NCI-H2107 (cell line): ENCODE results near the gene IFNW1.
"Not testable (repeated sequence)": the region's sequence is repeated elsewhere in the genome, so short reads cannot be mapped to it uniquely, and the experiment has no call there.

ENCODE experiments used
- DNase-seq: peaks from one replicate; lab custom pipeline; 2025; lab: John Stamatoyannopoulos, UW

The IFNW1 gene

DNA sequence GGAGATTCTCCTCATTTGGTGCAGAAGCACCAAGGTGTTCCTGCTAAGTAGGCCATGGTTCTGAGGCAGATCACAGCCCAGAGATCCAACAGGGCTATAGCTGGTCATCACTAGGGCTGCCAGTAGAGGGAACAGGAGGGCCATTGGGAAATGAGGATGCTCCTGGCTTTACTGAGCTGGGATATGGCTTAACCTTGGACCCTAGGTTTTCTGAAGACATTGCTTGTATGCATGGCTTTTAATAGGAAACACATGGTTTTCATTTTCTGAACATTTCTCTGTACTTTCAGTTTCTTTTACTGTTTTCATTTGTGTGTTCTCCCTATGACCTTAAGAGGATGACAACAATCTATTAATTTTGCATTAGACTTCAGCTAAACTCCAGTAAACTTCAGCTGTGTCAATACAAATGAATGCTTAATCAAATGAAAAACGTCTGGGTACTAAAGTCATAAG is at the start of gene IFNW1:
Gene IFNW1 (minus strand): TSS at position 406 of the 456 bp plus-strand sequence. CDS start 262 bp downstream, at position 144.
- no peak for DNase-seq

DNA sequence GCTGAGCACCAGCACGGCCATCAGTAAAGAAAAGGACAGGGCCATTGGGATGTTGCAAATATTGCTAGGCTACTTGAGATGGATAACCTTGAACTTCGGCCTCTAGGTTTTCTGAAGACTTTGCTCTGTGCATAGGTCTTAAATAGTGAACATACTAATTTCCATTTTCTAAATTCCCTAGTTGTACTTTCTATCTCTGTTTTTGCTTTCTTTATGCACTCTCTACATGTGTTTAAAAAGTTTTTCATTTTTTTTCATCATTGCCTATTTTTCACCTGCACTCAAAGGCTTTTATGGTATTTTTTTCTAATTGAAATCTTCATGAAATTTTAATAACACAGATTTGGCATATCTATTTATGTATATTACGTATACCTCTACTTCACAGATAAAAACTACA is 45.9 kb upstream of the IFNW1 start, which contains the start of gene IFNA4:
Gene IFNA4 (minus strand): TSS at position 101 of the 400 bp plus-strand sequence. CDS start 56 bp downstream, at position 45.
- DNase-seq = not testable (repeated sequence)

DNA sequence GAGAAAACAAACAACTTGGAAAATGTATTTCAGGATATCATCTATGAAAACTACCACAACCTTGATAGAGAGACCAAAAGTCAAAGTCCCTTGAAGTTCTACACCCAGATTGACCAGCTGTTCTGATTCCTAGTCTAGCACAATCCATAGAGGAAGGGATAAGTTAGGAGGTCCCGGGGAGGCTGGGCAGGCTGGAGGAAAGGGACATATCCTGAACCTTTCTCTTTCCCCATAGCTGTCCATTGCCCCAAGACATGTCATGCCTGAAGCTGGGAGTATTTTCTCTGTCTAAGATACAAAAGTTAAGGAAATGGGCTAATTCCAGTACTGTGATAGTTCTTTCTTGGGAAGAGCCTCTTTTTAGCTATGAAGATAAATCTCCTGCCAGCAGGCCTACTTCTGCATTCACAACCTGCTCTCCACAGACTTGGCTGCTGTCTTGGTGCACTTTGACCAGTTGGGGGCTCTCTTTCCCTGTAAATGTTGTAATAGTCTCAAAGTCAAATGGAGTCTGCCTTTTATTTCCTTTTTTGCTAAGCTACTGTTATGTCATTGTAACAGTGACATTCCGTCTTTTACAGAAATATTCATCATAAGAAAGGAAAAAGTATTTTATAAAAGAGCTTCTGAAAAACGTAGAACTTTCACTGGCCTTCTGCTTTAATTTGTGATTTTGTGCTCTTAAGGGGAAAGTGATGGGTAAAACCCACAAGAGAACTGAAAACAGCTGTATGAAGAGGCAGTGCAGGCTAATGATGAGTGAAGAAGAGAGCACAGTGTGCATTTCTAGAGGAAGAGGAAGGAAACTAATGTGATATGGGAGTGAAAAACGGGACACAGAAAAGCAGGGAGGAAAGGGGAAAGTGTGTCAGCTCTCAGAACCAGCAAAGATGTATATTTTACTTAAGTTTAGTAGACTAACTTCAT is 41.4 kb upstream of the IFNW1 start:
- DNase-seq = not testable (repeated sequence)

DNA sequence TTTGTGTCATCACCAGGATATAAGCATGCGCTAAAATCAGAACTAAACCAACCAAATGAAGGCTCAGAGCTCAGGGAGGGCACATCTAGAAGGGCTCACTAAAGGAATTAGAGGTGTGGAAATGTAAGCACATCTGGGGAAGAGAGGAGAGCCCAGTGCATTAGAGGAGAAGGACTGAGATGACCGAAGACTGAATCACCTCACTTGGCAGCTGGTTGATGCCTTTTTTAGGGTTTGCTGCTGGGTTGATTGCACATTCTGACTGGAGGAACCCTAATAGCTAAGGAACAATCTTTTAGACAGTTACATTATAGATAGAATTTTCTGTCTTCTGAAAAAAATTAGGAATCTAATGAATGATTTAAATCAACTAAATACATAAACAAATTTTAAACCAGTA is 33.0 kb upstream of the IFNW1 start:
- DNase-seq = no peak

DNA sequence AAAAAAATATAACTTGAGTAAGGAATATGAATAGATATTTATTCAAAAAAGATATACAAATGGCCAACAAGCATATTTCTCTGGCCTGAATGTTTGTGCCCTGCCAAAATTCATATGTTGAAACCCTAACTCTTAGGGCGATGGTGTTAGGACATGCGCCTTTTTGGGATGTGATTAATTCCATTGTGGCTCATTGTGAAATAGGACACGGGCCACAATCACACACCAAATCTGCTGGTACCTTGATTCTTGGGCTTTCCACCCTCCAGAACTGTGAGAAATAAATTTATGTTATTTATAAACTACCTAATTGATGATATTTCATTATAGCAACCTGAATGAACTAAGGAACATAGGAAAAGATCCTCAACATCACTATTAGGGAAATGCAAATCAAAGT is 30.5 kb upstream of the IFNW1 start:
- no peak for DNase-seq

DNA sequence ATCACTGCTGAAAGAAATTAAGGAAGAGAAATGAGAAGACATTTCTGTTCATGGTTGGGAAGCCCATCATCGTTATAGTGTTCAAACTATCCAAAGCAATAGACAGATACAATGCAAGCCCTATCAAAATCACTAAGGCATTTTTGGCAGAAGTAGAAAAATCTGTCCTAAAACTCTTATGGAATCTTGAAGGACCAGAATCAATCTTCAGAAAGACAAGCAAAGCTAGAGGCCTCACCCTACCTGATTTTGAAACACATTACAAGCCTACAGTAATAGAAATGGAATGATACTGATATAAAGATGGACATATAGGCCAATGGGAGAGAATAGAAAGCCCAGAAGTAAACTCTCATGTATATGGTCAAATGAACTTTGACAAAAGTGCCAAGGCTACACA is 29.7 kb upstream of the IFNW1 start:
- no peak for DNase-seq

DNA sequence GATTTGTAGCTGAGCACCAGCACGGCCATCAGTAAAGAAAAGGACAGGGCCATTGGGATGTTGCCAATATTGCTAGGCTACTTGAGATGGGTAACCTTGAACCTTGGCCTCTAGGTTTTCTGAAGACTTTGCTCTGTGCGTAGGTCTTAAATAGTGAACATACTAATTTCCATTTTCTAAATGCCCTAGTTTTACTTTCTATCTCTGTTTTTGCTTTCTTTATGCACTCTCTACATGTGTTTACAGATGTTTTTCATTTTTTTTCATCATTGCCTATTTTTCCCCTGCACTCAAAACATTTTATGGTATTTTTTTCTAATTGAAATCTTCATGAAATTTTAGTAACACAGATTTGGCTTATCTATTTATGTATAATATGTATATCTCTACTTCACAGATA is 24.9 kb upstream of the IFNW1 start, which contains the start of gene IFNA21:
Gene IFNA21 (minus strand): TSS at position 101 of the 400 bp plus-strand sequence. CDS start 48 bp downstream, at position 53.
- DNase-seq = not testable (repeated sequence)

DNA sequence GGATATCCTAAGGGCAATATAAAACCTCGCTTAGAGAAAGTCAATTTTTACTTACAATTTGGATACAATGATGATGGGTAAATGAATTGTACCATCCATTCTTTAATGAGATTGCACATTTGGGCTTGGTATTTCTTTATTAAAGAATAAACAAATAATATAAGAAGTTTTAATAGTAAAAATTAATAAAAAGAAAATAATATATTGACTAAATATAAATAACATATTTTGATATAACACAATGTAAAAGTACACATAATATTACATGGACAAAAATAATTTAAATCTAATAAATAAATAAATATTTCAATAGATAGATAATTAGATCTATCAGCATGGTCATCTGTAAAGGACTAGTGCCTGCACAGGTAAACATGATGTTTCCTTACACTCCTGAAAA is 23.9 kb upstream of the IFNW1 start:
- DNase-seq = no peak

DNA sequence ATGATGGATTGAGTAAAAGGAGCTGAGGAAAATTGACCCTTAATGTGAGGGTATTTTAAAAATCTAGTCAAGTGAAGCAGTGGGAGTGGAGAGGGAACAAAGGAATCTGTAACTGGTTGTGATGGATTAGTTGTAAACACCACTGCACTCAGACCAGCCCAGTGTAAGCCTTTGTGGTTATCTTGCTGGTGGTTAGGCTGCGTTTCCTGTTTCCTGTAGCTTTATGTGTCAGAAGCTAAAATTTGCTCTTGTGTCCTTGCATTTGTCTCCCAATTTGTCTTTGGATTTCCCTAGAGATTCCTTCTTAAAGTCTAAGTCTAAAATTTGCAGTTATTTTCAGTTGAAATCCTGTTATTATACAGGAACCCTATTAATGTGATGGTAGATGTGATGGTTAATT is 18.5 kb upstream of the IFNW1 start:
- no peak for DNase-seq

DNA sequence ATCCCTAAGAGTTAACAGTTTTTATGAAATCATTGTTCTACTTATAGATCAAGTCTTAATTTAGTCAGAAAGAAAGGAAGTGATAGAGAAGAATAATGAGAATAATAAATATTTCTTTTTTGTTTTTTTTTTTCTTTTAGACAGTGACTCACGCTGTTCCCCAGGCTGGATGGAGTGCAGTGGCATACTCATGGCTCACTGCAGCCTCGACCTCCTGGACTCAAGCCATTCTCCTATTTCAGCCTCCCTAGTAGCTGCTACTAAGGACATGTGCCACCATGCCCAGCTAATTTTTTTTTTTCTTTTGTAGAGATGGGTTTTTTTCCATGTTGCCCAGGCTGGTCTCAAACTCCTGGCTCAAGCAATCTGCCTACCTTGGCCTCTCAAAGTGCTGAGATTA is 13.9 kb upstream of the IFNW1 start:
- DNase-seq = no peak

DNA sequence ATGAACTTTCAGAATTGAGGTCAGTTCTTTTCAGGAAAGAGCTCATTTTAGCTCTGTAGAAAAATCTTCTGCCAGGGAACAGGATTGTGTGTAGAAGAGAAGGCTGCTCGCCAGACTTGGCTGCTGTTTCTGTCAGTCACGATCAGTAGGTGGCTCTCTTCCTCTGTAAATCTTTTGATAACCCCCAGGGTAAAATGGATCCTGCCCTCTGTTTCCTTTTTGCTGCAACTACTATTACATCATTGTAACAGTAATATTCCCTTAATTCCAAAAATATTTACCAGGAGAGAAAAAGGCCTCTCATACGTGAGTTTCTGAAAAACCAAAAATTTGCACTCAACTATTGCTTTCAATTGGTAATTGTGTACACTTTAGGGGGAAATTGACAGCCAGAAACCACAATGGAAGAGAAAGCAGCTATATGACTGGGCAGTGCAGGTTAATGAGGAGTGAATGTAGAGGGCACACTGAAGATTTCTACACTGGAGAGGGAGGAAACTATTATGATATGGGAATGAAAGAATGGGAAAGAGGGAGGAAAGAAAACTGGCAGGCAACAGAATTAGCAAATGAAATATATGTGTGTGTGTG is 12.5 kb upstream of the IFNW1 start:
- DNase-seq = no peak

DNA sequence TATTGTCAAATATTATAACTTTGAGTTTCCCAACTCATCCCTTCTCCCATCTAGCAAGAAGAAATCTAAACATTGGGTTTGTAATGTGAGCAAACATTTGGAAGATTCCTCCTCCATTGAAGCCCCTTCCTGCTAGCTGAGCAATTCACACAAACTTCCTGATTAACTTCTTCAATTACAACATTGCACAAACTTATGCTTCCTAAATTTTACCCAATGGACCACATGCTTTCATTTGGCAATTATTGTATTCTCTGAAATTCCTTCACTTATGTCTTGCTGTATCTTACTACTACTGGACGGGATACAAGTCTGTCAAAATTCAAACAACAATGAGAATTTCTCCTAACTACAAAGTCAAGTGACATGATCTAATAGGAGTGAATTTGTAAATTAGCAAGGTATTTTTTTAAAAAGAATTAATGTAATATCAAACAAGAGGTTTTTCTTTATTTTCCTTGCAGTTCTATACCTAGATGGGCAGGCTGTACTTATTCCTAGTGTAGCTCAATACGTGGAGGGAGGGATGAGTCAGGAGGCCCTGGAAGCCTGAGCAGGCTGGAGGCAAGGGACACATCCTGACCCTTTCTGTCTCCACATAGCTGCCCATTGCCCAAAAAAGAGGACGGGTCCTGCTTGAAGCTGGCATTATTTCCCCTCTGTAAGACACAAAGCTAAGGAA is 11.8 kb upstream of the IFNW1 start:
- DNase-seq = no peak

DNA sequence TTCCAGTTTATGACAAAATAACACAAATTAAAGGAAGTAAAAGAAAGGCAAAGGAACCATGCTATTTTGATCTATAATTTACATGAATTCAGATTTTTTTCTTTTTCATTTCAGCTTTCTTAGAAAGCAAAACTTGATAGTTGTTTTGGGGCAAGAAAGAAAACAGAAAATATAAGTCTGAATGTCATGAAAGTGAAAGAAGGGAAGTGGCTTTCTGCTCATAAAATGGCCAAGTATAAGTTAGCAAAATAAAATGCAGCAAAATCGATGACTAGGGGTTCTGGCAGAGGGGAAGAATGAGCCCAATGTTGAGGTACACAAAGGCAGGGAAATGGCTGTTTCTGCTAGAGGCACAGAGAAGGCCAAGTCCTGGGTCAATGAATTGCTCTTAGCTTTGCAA is 3.0 kb upstream of the IFNW1 start:
- DNase-seq = no peak

DNA sequence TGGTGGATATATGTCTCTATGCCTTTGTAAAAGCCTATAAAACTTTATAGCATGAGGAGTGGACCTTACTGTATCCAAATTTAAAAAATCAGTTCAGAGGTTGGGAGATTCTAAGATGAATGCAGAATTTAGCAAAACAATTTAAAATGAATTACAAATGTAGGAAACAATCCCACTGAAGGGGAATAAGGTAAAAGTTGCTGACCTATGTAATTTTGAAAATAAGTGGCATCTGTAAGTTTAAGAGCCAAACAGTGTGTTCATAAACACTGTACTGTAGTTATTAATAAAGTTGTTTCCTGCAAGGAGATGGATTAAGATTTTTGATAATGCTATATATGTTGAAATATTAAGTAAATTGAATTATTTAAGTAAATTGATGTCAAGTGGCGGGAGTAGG is 4.6 kb downstream of the IFNW1 start:
- no peak for DNase-seq

DNA sequence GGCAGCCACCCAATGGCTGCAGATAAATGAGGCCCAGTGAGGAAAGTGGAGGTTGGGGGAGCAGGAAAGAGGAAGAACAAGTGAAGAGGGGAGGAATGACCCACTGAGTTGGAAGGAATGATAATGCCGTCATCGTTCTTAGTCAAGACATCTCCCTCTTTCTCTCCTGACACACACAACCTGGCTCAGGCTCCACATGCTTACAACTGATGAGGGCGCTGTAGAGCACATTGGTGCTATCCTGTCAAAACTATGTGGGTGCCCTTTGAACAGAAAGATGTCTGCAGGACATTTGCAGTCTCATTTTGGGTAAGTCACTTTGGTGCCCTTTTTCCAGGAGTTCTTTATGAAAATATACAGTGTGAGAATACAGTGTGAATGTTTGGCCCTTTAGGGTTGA is 5.9 kb downstream of the IFNW1 start:
- no peak for DNase-seq

DNA sequence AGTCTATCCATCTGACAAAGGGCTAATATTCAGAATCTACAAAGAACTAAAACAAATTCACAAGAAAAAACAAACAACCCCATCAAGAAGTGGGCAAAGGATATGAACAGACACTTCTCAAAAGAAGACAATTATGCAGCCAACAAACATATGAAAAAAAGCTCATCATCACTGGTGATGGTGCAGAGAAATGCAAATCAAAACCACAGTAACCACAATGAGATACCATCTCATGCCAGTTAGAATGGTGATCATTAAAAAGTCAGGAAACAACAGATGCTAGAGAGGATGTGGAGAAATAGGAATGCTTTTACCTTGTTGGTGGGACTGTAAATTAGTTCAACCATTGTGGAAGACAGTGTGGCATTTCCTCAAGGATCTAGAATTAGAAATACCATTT is 13.4 kb downstream of the IFNW1 start:
- not testable (repeated sequence) for DNase-seq

DNA sequence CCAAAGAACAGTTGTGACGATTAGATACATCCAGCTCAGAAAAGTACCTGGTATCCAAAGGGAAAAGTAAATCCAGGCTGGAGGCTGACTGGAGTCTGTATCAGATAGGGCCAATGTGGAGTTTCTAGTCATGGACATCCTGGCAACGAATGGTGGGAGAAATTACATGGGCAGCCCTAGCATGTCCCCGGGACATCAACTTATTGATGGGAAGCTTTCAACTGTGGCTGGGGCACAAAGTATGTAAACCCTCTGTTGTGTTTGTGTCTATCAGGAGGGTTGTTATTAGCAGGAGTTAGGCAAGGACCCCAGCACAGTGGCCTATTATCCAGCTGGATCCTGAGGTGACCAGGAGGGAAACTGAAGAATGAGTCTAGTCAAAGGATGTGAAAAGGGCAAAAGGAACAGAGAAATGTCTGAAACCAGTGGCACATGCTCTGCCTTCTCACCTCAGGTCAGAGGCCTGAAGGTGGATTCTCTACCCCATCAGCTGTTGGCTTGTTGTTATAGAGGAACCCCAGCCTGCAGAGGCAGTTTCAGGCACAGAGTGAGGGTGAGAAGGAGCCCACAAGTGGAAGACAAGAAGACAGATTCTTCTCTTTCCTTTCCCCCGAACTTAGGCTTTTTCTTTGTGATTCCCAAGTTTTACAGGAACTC is 19.9 kb downstream of the IFNW1 start:
- DNase-seq = no peak

DNA sequence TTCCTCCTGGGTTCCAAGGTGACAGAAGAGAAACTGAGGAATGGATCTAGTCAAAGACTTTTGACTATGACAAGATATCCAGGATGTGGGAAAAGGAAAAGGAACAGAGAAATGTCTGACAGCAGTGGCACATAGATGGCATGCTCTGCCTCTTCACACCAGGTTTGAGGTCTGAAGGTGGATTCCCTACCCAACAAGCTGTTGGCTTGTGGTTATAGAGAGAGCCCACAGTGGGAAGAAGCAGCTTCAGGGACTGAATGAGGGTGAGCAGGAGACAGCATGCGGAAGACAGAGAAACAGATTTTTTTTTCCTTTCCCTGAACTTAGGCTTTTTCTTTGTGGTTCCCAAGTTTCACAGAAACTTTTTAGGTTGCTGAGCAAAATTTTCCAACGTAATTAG is 20.6 kb downstream of the IFNW1 start:
- DNase-seq = no peak

DNA sequence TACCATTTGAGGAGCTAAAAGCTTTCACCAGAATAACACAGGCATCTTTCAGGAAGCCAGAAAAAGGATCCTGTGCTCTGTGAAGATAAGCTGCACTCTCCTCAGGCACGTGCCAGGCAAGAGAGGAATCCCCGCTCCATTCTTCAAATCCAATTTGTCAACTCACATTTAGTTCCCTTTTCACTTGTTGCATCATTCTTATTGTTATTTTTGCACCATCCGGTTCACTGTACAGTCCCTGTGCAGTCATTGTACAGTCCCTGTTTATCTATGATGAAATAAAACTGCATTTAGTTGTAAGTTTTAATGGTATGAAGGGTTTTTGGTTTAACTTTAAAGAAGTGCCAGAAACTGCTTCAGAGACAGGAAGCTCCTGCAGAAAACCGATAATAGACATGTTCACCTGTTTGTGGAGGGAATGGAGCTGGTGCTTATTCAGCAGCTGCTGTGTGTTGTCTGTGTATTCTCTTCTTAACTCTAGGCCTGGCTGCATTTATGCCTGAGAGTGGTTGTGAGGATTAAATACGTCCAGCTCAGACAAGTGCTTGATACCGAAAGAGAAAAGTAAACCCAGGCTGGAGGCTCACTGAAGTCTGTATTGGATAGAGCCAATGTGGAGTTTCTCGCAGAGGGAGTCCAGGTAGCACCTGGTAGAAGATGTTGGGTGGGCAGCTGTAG is 22.4 kb downstream of the IFNW1 start:
- DNase-seq = no peak

DNA sequence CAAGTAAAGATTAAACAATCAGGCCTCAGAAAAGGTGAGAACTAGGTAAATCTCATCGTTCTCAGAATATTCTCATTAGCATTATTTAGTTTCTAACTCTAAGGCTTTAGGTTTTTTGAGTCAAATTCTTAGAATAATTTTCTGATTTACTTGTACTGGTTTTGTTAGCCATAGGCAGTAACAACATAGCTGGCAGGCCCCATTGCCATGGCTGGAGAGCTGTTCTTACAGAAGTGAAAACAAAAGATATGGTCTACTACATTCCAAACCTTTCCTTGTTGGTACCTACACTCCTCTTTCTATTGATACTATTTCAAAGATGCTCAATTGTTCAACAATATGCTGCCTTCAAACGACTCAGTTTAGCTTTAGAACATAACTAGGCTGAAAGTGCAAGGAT is 27.3 kb downstream of the IFNW1 start:
- DNase-seq = no peak
